Upper lobe of left lung (tissue), 6 donors: ENCODE measurements around the gene BBS9. TPM values are rescaled to one million over a fixed set of nuclear protein-coding genes. Genes with fewer than 3 reads are reported as not detected.

Source experiments
- ATAC-seq, 2 donors: fragments of 200-7000 bp; cut with Tn5 transposase; one replicate each; pipeline ENCODE4 v1.9.1; 2022; ENCODE audit warnings: mild to moderate bottlenecking in 2 of 2, moderate library complexity in 2 of 2; ENCODE audit not compliant: low FRiP score in 2 of 2
- DNase-seq, 2 donors: peaks; one replicate each; pipeline ENCODE4 v3.0.0-alpha.2; 2019 to 2020
- H3K27ac ChIP-seq, 4 donors: fragments of 200-600 bp; sonication (generic); one replicate each; pipeline ENCODE4 v1.5.1; 2016 to 2019
- H3K27me3 ChIP-seq, 4 donors: fragments of 200-600 bp; sonication (generic); one replicate each; pipeline ENCODE4 v1.5.1; 2017 to 2019
- H3K36me3 ChIP-seq, 4 donors: fragments of 200-600 bp; sonication (generic); one replicate each; pipeline ENCODE4 v1.5.1; 2016 to 2019
- H3K4me1 ChIP-seq, 4 donors: fragments of 200-600 bp; sonication (generic); one replicate each; pipeline ENCODE4 v1.5.1; 2018 to 2019
- H3K4me3 ChIP-seq, 4 donors: fragments of 200-600 bp; sonication (generic); one replicate each; pipeline ENCODE4 v1.5.1; 2017 to 2019; ENCODE audit warnings: mild to moderate bottlenecking in 2 of 4, moderate library complexity in 1 of 4
- H3K9me3 ChIP-seq, 4 donors: fragments of 200-600 bp; sonication (generic); one replicate each; pipeline ENCODE4 v1.5.1; 2018 to 2019
- CTCF ChIP-seq, 6 experiments: fragments of 450-650 bp in 4 of 6; fragments of 200-600 bp in 2 of 6; sonication (generic) in 2 of 6; IDR thresholded peaks; one replicate each; pipeline ENCODE4 v1.5.1; 2016 to 2019; ENCODE audit warnings: antibody characterized with exemption in 6 of 6
- EP300 ChIP-seq, 4 donors: sonication (generic); formaldehyde crosslinking; IDR thresholded peaks; one replicate each; pipeline ENCODE4 v1.5.1; 2017; ENCODE audit warnings: antibody characterized with exemption in 4 of 4, control low read depth in 2 of 4
- POLR2A ChIP-seq, 4 donors: fragments of 450-650 bp; IDR thresholded peaks; one replicate each; pipeline ENCODE4 v1.5.1; 2016 to 2017; ENCODE audit warnings: antibody characterized with exemption in 4 of 4, mild to moderate bottlenecking in 2 of 4
- POLR2AphosphoS5 ChIP-seq, 2 donors: sonication (generic); formaldehyde crosslinking; IDR thresholded peaks; one replicate each; pipeline ENCODE4 v1.5.1; 2017; ENCODE audit warnings: antibody characterized with exemption in 2 of 2
- WGBS, 2 donors: methylation state at CpG; one replicate each; pipeline ENCODE4 v1.1.5; 2017 to 2018; 5-methylcytosine and 5-hydroxymethylcytosine counted together
- total RNA-seq, 6 donors: library from RNA; depleted of rRNA in 4 of 6; stranded (reverse); fragments of >200 nt in 4 of 6; gene quantifications; one replicate each; pipeline versions ENCODE4 v1.1.0 to v1.2.1, GENCODE V29; 2016 to 2021
- donor health status: DM: no; HTN: no; CAD: no; lungs with moderate emphysema.
- donor health status: DM: no; HTN: yes; CAD: no; lungs with severe emphysema.

BBS9 gene
- total RNA-seq, 6 donors from 2014 or later, result 14.5 to 72.3 (median 20.6) TPM

DNA sequence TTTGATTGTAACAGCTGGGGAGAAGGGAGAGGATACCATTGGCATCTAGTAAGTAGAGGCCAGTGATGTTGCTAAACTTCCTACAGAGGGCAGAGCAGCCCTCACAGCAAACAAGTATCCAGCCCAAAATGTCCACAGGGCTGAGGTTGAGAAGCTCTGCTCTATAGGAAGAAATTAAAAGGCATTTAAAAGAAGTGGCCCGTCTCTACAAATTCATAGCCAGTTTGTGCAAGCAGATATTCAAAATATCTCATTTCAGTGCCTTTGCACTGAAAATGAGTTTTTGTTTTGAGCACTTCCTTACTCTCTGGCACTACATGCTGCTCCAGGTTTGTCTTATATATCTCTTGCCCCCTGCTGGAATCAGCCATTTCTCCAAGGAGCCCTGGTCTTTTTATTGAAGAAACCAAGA, 330.0 kb downstream of the BBS9 start:
- ATAC-seq (no peak), DNase-seq (no peak)
- H3K36me3 ChIP-seq, result no peaks in the 10 kb centered on the region
- H3K27ac ChIP-seq, result no peak overlapping the region
- no peak overlapping the region for H3K4me3 ChIP-seq
- TF ChIP-seq CTCF (IDR thresholded peaks at IDR 0.05), result peak in 4 of 6 experiments; percentile 20 to 37 (median 22)
- no peak for TF ChIP-seq POLR2A (IDR thresholded peaks at IDR 0.05)
- no peaks in the 10 kb centered on the region for H3K9me3 ChIP-seq
- H3K27me3 ChIP-seq, result no peaks in the 10 kb centered on the region
- WGBS, 2 donors, result 55 to 56% methylated on average over 1 of the region's 1 CpG
- H3K4me1 ChIP-seq, result no peaks in the 10 kb centered on the region

DNA sequence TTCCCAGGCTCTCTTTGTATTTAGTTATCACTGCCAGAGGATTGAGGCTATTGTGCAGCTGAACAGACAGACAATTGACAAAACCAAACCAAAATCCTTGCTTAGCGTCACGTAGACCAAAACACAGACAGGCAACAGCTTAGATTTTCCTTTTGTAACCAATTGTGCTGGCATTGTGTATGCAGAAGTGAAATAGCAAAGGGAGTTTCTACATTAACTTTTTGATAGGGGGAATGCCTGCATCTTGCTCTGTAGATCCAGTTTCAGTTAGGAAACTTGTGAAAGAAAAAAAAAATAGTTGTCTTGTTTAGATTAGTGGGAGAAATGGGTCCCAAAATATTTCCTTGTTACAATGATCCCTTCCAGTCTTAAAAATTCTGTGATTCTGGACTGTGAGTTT, 333.8 kb downstream of the BBS9 start:
- Histone ChIP-seq H3K27me3 (no peaks in the 10 kb centered on the region), H3K9me3 (no peaks in the 10 kb centered on the region), H3K36me3 (no peaks in the 10 kb centered on the region), H3K27ac (no peak overlapping the region), H3K4me1 (no peaks in the 10 kb centered on the region), H3K4me3 (no peak overlapping the region)
- no peak for ATAC-seq
- TF ChIP-seq POLR2A (IDR thresholded peaks at IDR 0.05) (no peak), CTCF (IDR thresholded peaks at IDR 0.05) (peak in 1 of 6 experiments; percentile 6)
- 71 to 73% methylated on average over 2 of the region's 2 CpGs for WGBS, 2 donors
- DNase-seq, result no peak

DNA sequence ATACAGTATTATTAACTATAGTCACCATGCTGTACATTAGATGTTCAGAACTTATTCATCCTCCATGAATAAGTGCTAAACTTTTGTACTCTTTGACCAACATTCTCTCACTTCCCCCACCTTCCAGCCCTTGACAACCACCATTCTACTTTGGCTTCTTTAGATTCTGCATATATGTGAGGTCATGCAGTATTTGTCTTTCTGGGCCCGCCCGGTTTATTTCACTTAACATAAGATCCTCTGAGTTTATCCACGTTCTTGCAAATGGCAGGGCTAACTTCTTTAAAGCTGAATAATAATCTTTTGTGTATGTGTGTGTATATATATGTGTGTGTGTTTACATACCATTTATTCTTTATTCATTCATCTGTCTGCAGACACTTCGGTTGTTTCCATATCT, 336.8 kb downstream of the BBS9 start:
- Histone ChIP-seq H3K9me3 (no peaks in the 10 kb centered on the region), H3K27ac (no peak overlapping the region), H3K27me3 (no peaks in the 10 kb centered on the region), H3K36me3 (no peaks in the 10 kb centered on the region), H3K4me1 (no peaks in the 10 kb centered on the region), H3K4me3 (no peak overlapping the region)
- 69 to 70% methylated on average over 4 of the region's 4 CpGs for WGBS, 2 donors
- TF ChIP-seq POLR2A (IDR thresholded peaks at IDR 0.05), result no peak
- TF ChIP-seq CTCF (IDR thresholded peaks at IDR 0.05), result no peak
- no peak for TF ChIP-seq EP300 (IDR thresholded peaks at IDR 0.05)
- no peak for TF ChIP-seq POLR2AphosphoS5 (IDR thresholded peaks at IDR 0.05)
- no peak for ATAC-seq
- no peak for DNase-seq

DNA sequence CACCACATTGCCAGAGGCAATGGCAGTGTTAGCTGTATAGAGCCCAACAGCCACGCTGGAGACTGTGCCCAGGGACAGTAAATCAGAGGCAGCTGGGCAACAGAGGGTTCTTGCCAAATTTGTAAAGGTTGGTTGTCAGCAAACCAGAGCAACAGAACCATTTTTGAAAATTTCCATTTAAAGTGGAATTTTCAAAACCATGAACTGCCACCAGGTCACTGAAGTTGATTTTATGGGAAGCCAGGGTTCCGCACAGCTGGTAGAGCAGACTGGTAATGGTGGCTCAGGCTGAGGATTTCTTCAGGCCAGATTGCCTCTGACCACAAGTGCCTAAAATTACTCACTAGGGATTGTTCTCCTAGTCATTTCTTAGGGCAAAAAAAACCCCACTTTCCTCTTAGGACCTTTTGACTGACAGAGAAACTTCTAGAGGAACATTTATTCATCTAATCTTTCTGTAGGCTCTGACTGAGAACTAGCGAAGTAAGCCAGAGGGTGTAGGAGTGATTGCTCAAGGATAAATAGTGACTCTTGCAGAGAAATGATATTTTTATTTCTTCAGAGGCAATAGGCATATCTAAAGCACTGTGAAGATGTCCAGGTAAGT, 342.4 kb downstream of the BBS9 start:
- Histone ChIP-seq H3K4me3 (no peak overlapping the region), H3K27me3 (no peaks in the 10 kb centered on the region), H3K4me1 (no peaks in the 10 kb centered on the region), H3K27ac (no peak overlapping the region), H3K9me3 (no peaks in the 10 kb centered on the region), H3K36me3 (no peaks in the 10 kb centered on the region)
- ATAC-seq (no peak), DNase-seq (no peak)
- TF ChIP-seq CTCF (IDR thresholded peaks at IDR 0.05) (no peak), EP300 (IDR thresholded peaks at IDR 0.05) (no peak), POLR2AphosphoS5 (IDR thresholded peaks at IDR 0.05) (no peak), POLR2A (IDR thresholded peaks at IDR 0.05) (no peak)
- 89 to 94% methylated on average over 3 of the region's 3 CpGs for WGBS, 2 donors

DNA sequence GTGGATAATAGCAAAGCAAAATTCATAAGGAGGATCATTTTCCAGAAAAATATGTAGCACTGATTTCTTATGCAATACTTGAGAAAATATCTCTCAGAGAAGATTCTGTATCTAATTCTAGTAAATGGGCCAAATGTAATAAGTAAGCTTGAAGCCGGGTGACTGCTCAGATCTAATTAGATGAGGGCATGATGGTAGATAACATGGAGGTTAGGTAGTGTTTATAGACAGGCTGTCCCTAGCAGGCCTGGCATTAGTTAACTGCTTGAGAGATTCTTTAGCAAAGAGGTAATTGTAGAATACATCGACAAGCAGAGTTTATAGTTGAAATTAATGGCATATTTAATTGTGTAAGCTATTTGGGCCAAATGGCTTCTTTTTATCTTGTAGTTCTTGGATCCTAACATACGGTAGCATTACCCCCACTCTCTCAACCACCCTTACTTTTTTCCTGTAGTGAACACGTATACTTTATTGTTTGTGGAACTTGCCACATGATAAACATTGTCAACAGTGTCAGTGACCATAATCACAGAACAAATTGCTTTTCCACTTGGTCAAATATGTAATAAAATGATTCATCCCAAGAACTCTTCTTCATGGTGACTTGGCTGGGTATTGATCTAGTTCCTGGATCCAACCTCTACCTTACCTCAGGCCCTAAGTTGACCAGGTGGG, 343.1 kb downstream of the BBS9 start:
- Histone ChIP-seq H3K27me3 (no peaks in the 10 kb centered on the region), H3K27ac (no peak overlapping the region), H3K9me3 (no peaks in the 10 kb centered on the region), H3K4me3 (no peak overlapping the region), H3K4me1 (no peaks in the 10 kb centered on the region), H3K36me3 (no peaks in the 10 kb centered on the region)
- 91% methylated on average over 4 of the region's 4 CpGs for WGBS, 2 donors
- DNase-seq (no peak), ATAC-seq (no peak)
- TF ChIP-seq POLR2AphosphoS5 (IDR thresholded peaks at IDR 0.05) (no peak), POLR2A (IDR thresholded peaks at IDR 0.05) (no peak), CTCF (IDR thresholded peaks at IDR 0.05) (no peak), EP300 (IDR thresholded peaks at IDR 0.05) (no peak)
